ENCODE data around the gene MOG.
A peak's percentile ranks its signal among the peaks of the same experiment; 100 is the strongest.

Gene MOG

GRCh38 chr6:29637247-29637646, 19.6 kb upstream of the MOG start:
- DNase-seq (ENCODE audit: low read depth), result no peak
- in situ Hi-C loops (cut with HindIII; ENCODE audit: low sequenced_read_pairs), result no loop called here
- no peak for TF ChIP-seq CTCF (IDR thresholded peaks at IDR 0.05; ENCODE audit: low read depth, low read length, missing control alignments)
- H3K4me3 ChIP-seq (ENCODE audit: low read depth, low read length), result no peak overlapping the region

GRCh38 chr6:29641430-29642148, 15.3 kb upstream of the MOG start:
- DNase-seq (ENCODE audit: low read depth), result no peak
- in situ Hi-C loops (cut with HindIII; ENCODE audit: low sequenced_read_pairs), result no loop called here
- TF ChIP-seq CTCF (IDR thresholded peaks at IDR 0.05; ENCODE audit: low read depth, low read length, missing control alignments), result no peak
- H3K4me3 ChIP-seq (ENCODE audit: low read depth, low read length), result no peak overlapping the region

GRCh38 chr6:29647927-29648642, 8.8 kb upstream of the MOG start:
- no peak overlapping the region for H3K4me3 ChIP-seq (ENCODE audit: low read depth, low read length)
- peak; percentile 80 for TF ChIP-seq CTCF (IDR thresholded peaks at IDR 0.05; ENCODE audit: low read depth, low read length, missing control alignments)
- in situ Hi-C loops (cut with HindIII; ENCODE audit: low sequenced_read_pairs), result no loop called here
- no peak for DNase-seq (ENCODE audit: low read depth)

GRCh38 chr6:29649701-29650673, 6.9 kb upstream of the MOG start:
- in situ Hi-C loops (cut with HindIII; ENCODE audit: low sequenced_read_pairs), result no loop called here
- peak; percentile 97 for TF ChIP-seq CTCF (IDR thresholded peaks at IDR 0.05; ENCODE audit: low read depth, low read length, missing control alignments)
- peak; percentile 94 for DNase-seq (ENCODE audit: low read depth)
- peak overlapping the region; percentile 45 for H3K4me3 ChIP-seq (ENCODE audit: low read depth, low read length)

- peak; percentile 52 for TF ChIP-seq CTCF (IDR thresholded peaks at IDR 0.05; ENCODE audit: low read depth, low read length, missing control alignments)
- no peak for DNase-seq (ENCODE audit: low read depth)
- no peak overlapping the region for H3K4me3 ChIP-seq (ENCODE audit: low read depth, low read length)
- in situ Hi-C loops (cut with HindIII; ENCODE audit: low sequenced_read_pairs), result no loop called here
Measured at GRCh38 chr6:29651413-29652197, 5.3 kb upstream of the MOG start.
